K562 (cell line): ENCODE results near the gene HSPB1. TPM values are rescaled to one million over a fixed set of nuclear protein-coding genes. Genes with fewer than 3 reads are reported as not detected.

Experiments
- ATAC-seq: fragments of 200-7000 bp; cut with Tn5 transposase; 3 replicates; pipeline ENCODE4 v1.9.1; 2020; ENCODE audit warnings: moderate library complexity
- BruUV-seq: library from RNA; stranded (reverse); fragments of 400-500 nt; replicated peaks from 2 replicates; lab custom pipeline; 2021; lab: Mats Ljungman, UMichigan
- CTCF ChIA-PET: fragments of 300-600 bp; formaldehyde crosslinking; extraction: SDS; loops from one replicate; lab custom pipeline; 2021; ENCODE audit warnings: low intra/inter-chr PET ratio; lab: Yijun Ruan, JAX
- POLR2A ChIA-PET: fragments of 300-600, 350-650 bp; sonication (Branson Sonifier 250); formaldehyde crosslinking; extraction: SDS; loops from one replicate; lab custom pipeline; 2021; ENCODE audit warnings: antibody characterized with exemption, inconsistent platforms; lab: Yijun Ruan, JAX
- DNase-seq, 4 experiments: peaks; one replicate each; pipeline versions ENCODE4 v3.0.0 to v3.0.0-alpha.2; 2011 to 2018; ENCODE audit warnings: low spot score in 3 of 4, mixed read lengths in 3 of 4; ENCODE audit errors: extremely low read depth in 1 of 4
- FAIRE-seq: peaks from 2 replicates; lab custom pipeline; 2011; peaks lifted over from hg19 to GRCh38; lab: Jason Lieb, UNC
- H2AFZ ChIP-seq: 2 replicates; pipeline ENCODE4 v1.6.0; 2011; ENCODE audit warnings: low read depth, low read length, control low read depth, inconsistent platforms
- H3K27ac ChIP-seq: fragments of 200-600 bp; 3 replicates; pipeline ENCODE4 v1.8.0; 2011; ENCODE audit warnings: low read depth, mild to moderate bottlenecking, control low read depth, inconsistent platforms, low read length, moderate library complexity, mixed read lengths; ENCODE audit errors: extremely low read depth
- H3K27me3 ChIP-seq, 2 experiments: fragments of 300-600 bp in 1 of 2; 2 replicates in 1 of 2; 3 replicates in 1 of 2; pipeline versions ENCODE4 v1.6.0 to v1.8.0; 2011; ENCODE audit warnings: inconsistent platforms in 2 of 2, low read length in 2 of 2, mild to moderate bottlenecking in 1 of 2, mixed read lengths in 1 of 2, moderate library complexity in 1 of 2; ENCODE audit not compliant: control insufficient read depth in 2 of 2, insufficient read depth in 2 of 2
- H3K36me3 ChIP-seq: fragments of 300-600 bp; 3 replicates; pipeline ENCODE4 v1.8.0; 2011; ENCODE audit warnings: mild to moderate bottlenecking, low read length, inconsistent platforms; ENCODE audit not compliant: control insufficient read depth, insufficient read depth
- H3K4me1 ChIP-seq, 2 experiments: fragments of 200-600 bp in 1 of 2; replicated peaks in 1 of 2; 2 replicates in 1 of 2; 3 replicates in 1 of 2; pipeline versions ENCODE4 v1.5.1 to v1.8.0; 2011; ENCODE audit warnings: inconsistent platforms in 2 of 2, low read length in 2 of 2, mild to moderate bottlenecking in 1 of 2, mixed read lengths in 1 of 2, moderate library complexity in 1 of 2; ENCODE audit not compliant: control insufficient read depth in 2 of 2, insufficient read depth in 2 of 2
- H3K4me2 ChIP-seq: 2 replicates; pipeline ENCODE4 v1.6.1; 2011; ENCODE audit warnings: low read length, control low read depth, inconsistent platforms, mixed read lengths; ENCODE audit not compliant: insufficient read depth
- H3K4me3 ChIP-seq: fragments of 200-600 bp; sonication (generic), shearing (Covaris generic); 2 replicates; pipeline ENCODE4 v1.5.1; 2016; ENCODE audit warnings: control low read depth, inconsistent platforms
- H3K79me2 ChIP-seq: fragments of 200-600 bp; 3 replicates; pipeline ENCODE4 v1.8.0; 2011; ENCODE audit warnings: low read length, inconsistent platforms; ENCODE audit not compliant: control insufficient read depth, insufficient read depth
- H3K9ac ChIP-seq, 2 experiments: 2 replicates each; pipeline versions ENCODE4 v1.6.0 to v1.6.1; 2011; ENCODE audit warnings: low read depth in 2 of 2, low read length in 2 of 2, control low read depth in 1 of 2, inconsistent platforms in 1 of 2, mild to moderate bottlenecking in 1 of 2, mixed read lengths in 1 of 2; ENCODE audit not compliant: insufficient read depth in 1 of 2
- H3K9me1 ChIP-seq: one replicate; pipeline ENCODE4 v1.6.0; 2011; ENCODE audit warnings: inconsistent platforms, mild to moderate bottlenecking, low read length, moderate library complexity; ENCODE audit not compliant: control insufficient read depth, insufficient read depth
- H3K9me3 ChIP-seq: replicated peaks from 2 replicates; pipeline ENCODE4 v1.5.1; 2011; ENCODE audit warnings: low read depth, low read length, inconsistent platforms; ENCODE audit not compliant: control insufficient read depth, insufficient read depth
- H4K20me1 ChIP-seq: replicated peaks from 2 replicates; pipeline ENCODE4 v1.6.1; 2011; ENCODE audit warnings: low read length, inconsistent platforms, mixed read lengths; ENCODE audit not compliant: control insufficient read depth, insufficient read depth
- CUX1 ChIP-seq: fragments of 200-800 bp; sonication (Bioruptor generic); IDR thresholded peaks from 2 replicates; pipeline ENCODE4 v1.6.1; 2016; ENCODE audit warnings: missing genetic modification characterization, missing compliant biosample characterization
- ELK3 ChIP-seq: fragments of 450-650 bp; formaldehyde crosslinking; IDR thresholded peaks from 2 replicates; pipeline ENCODE4 v1.4.0; 2020; ENCODE audit warnings: mild to moderate bottlenecking
- GMEB1 ChIP-seq: fragments of 250-450 bp; sonication (Bioruptor Pico); IDR thresholded peaks from 2 replicates; pipeline ENCODE4 v1.4.0; 2020; ENCODE audit warnings: mild to moderate bottlenecking
- HINFP ChIP-seq: fragments of 450-650 bp; conservative IDR thresholded peaks from 2 replicates; pipeline ENCODE4 v1.6.1; 2016; ENCODE audit warnings: missing genetic modification characterization, low read depth, mild to moderate bottlenecking, control low read depth, missing compliant biosample characterization
- IRF2 ChIP-seq: sonication (generic); formaldehyde crosslinking; IDR thresholded peaks from 2 replicates; pipeline ENCODE4 v1.8.1; 2022; ENCODE audit warnings: mild to moderate bottlenecking, missing genetic modification reagents
- SMARCA4 ChIP-seq: fragments of 450-650 bp; IDR thresholded peaks from 2 replicates; pipeline ENCODE4 v1.6.1; 2016
- WGBS: fragments of 100-300 bp; shearing (Covaris generic); methylation state at CpG from one replicate; pipeline ENCODE4 v1.1.6; 2016; ENCODE audit warnings: low coverage, mixed read lengths; ENCODE audit not compliant: insufficient coverage; ENCODE audit errors: missing lambda C conversion rate; 5-methylcytosine and 5-hydroxymethylcytosine counted together
- in situ Hi-C: fragments of 300-500 bp; cut with MboI; formaldehyde crosslinking; loops from 4 replicates; pipeline ENCODE4 v1.15.0; 2018; ENCODE audit warnings: inconsistent platforms, mixed read lengths
- intact Hi-C: fragments of 100-400 bp; cut with micrococcal nuclease; formaldehyde crosslinking; loops from 2 replicates; pipeline ENCODE4 v1.14.2; 2022
- polyA plus RNA-seq, 8 experiments: library from polyadenylated mRNA; depleted of rRNA in 4 of 8; stranded (reverse) in 5 of 8; unstranded in 3 of 8; fragments of >200 nt; fragmentation: Nextera tagmentation in 2 of 8; fragmentation: Illumina TruSeq in 1 of 8; extraction: Ambion mirVana in 2 of 8; extraction: Trizol in 1 of 8; gene quantifications; 2 replicates each; pipeline versions ENCODE4 v1.2.1 to v1.2.3, GENCODE V29; 2011 to 2014; ENCODE audit warnings: inconsistent platforms in 1 of 8, missing spikeins in 1 of 8
- total RNA-seq, 7 experiments: library from RNA; depleted of rRNA in 6 of 7; stranded (reverse); fragments of >200 nt in 6 of 7; fragmentation: Illumina TruSeq in 2 of 7; extraction: Trizol in 2 of 7; gene quantifications; 2 replicates each; pipeline versions ENCODE4 v1.2.1 to v1.2.3, GENCODE V29; 2011 to 2021; ENCODE audit warnings: low replicate concordance in 1 of 7
- TF ChIP-seq, protein P1 (sequence below): sonication (generic); formaldehyde crosslinking; IDR thresholded peaks from 2 replicates; pipeline ENCODE4 v1.5.0; 2020; ENCODE audit warnings: missing genetic modification reagents

Gene HSPB1
- total and polyA plus RNA-seq, 9 of the 15 experiments (the other 6 are each of a cell fraction or from before 2014, with no cell fraction given), result 27.1 to 522 (median 138) TPM

- TF ChIP-seq GMEB1 (CRISPR knock-in tag), result no peak
- TF ChIP-seq, protein P1, sequence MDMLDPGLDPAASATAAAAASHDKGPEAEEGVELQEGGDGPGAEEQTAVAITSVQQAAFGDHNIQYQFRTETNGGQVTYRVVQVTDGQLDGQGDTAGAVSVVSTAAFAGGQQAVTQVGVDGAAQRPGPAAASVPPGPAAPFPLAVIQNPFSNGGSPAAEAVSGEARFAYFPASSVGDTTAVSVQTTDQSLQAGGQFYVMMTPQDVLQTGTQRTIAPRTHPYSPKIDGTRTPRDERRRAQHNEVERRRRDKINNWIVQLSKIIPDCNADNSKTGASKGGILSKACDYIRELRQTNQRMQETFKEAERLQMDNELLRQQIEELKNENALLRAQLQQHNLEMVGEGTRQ, result no peak
- TF ChIP-seq ELK3 (CRISPR knock-in tag), result no peak
Measured at GRCh38 chr7:76265299-76265698, 37.2 kb upstream of the HSPB1 start (continued).

- H3K36me3 ChIP-seq, result no peaks in the 10 kb centered on the region
- DNase-seq (peak in 2 of 4 experiments; percentile 27 to 28), FAIRE-seq (no peak), ATAC-seq (peak; percentile 10; the same call in 1 of the 3 replicates)
- H3K9me1 ChIP-seq, result no peaks in the 10 kb centered on the region
- peak overlapping the region; percentile 44; the same call in 1 of the 2 replicates for H3K4me2 ChIP-seq
- 0 out of 2 replicates have a peak overlapping the region, but pooled peaks have one; percentile 11 for H3K4me3 ChIP-seq
- H3K9ac ChIP-seq, result peak overlapping the region in 1 of 2 experiments; percentile 32; a peak in 1 of 4 replicates
- CTCF ChIA-PET, result no interaction called here
- H3K4me1 ChIP-seq, result peaks cover 0 to 15% of the 10 kb centered on the region in 2 experiments; a peak in 4 of 5 replicates
- H3K79me2 ChIP-seq, result no peaks in the 10 kb centered on the region
- WGBS, result 5% methylated on average over 66 of the region's 68 CpGs
- no TSS peak for BruUV-seq
- H3K27ac ChIP-seq, result no peak overlapping the region
- H3K27me3 ChIP-seq, result peaks cover 17 to 34% of the 10 kb centered on the region in 2 experiments; a peak in 3 of 5 replicates
- H2AFZ ChIP-seq, result peak overlapping the region; percentile 49; the same call in 1 of the 2 replicates
- POLR2A ChIA-PET, result interaction anchor here (1.0 kb wide), 1 partner anchor 101 kb away, joined by 3 read pairs; no protein-coding TSS in a partner anchor
- no peaks in the 10 kb centered on the region for H3K9me3 ChIP-seq
- H4K20me1 ChIP-seq, result peaks cover 9% of the 10 kb centered on the region; the same call in 1 of the 2 replicates
- in situ Hi-C loops, result no loop called here
- intact Hi-C loops, result no loop called here
- TF ChIP-seq HINFP (tag) (no peak), CUX1 (CRISPR knock-in tag) (no peak), SMARCA4 (no peak), IRF2 (CRISPR knock-in tag) (no peak)
Measured at GRCh38 chr7:76267107-76267893, 35.2 kb upstream of the HSPB1 start.
